H9 (cell line): ENCODE results near the gene F8A3. TPM values are rescaled to one million over a fixed set of nuclear protein-coding genes. Genes with fewer than 3 reads are reported as not detected.

Experiments
- DNase-seq: peaks from one replicate; pipeline ENCODE4 v3.0.0-alpha.2; 2017
- H2AFZ ChIP-seq: one replicate; pipeline ENCODE4 v1.6.1; 2013; ENCODE audit warnings: mild to moderate bottlenecking, low read length, control low read depth, moderate library complexity
- H2AK5ac ChIP-seq: 2 replicates; pipeline ENCODE4 v1.6.1; 2013; ENCODE audit warnings: low read length, control low read depth, mixed read lengths; ENCODE audit not compliant: insufficient read length
- H2BK120ac ChIP-seq: one replicate; pipeline ENCODE4 v1.6.1; 2013; ENCODE audit warnings: low read depth, mild to moderate bottlenecking, low read length, control low read depth, inconsistent platforms; ENCODE audit not compliant: poor library complexity, severe bottlenecking
- H2BK12ac ChIP-seq: 2 replicates; pipeline ENCODE4 v1.6.1; 2013; ENCODE audit warnings: low read length, control low read depth, mixed read lengths, low read depth; ENCODE audit not compliant: insufficient read length
- H2BK15ac ChIP-seq: 2 replicates; pipeline ENCODE4 v1.6.1; 2013; ENCODE audit warnings: low read depth, low read length, control low read depth
- H2BK20ac ChIP-seq: one replicate; pipeline ENCODE4 v1.6.1; 2013; ENCODE audit warnings: low read depth, mild to moderate bottlenecking, low read length, control low read depth, inconsistent platforms; ENCODE audit not compliant: poor library complexity, severe bottlenecking
- H2BK5ac ChIP-seq: 2 replicates; pipeline ENCODE4 v1.6.1; 2013; ENCODE audit warnings: low read length, control low read depth, mixed read lengths; ENCODE audit not compliant: insufficient read length
- H3K14ac ChIP-seq: 2 replicates; pipeline ENCODE4 v1.6.1; 2013; ENCODE audit warnings: low read length, control low read depth; ENCODE audit not compliant: insufficient read depth
- H3K18ac ChIP-seq: 2 replicates; pipeline ENCODE4 v1.6.1; 2013; ENCODE audit warnings: low read depth, mild to moderate bottlenecking, mixed read lengths, low read length, control low read depth; ENCODE audit not compliant: insufficient read length
- H3K23ac ChIP-seq: 2 replicates; pipeline ENCODE4 v1.6.1; 2013; ENCODE audit warnings: low read length, control low read depth, mixed read lengths, low read depth; ENCODE audit not compliant: insufficient read length
- H3K23me2 ChIP-seq: 2 replicates; pipeline ENCODE4 v1.6.1; 2013; ENCODE audit warnings: low read depth, mild to moderate bottlenecking, mixed read lengths, low read length, control low read depth; ENCODE audit not compliant: insufficient read length, poor library complexity, severe bottlenecking
- H3K27ac ChIP-seq: 2 replicates; pipeline ENCODE4 v1.5.1; 2013; ENCODE audit warnings: low read length, control low read depth, mixed read lengths, low read depth; ENCODE audit not compliant: insufficient read length
- H3K27me3 ChIP-seq: 2 replicates; pipeline ENCODE4 v1.6.1; 2013; ENCODE audit warnings: low read length, control low read depth, inconsistent platforms; ENCODE audit not compliant: insufficient read depth
- H3K4ac ChIP-seq: 2 replicates; pipeline ENCODE4 v1.6.1; 2013; ENCODE audit warnings: low read depth, mild to moderate bottlenecking, control low read depth, inconsistent platforms, low read length, moderate library complexity
- H3K4me1 ChIP-seq: 2 replicates; pipeline ENCODE4 v1.6.1; 2013; ENCODE audit warnings: low read length, control low read depth, inconsistent platforms; ENCODE audit not compliant: insufficient read depth
- H3K4me2 ChIP-seq: 2 replicates; pipeline ENCODE4 v1.6.1; 2013; ENCODE audit warnings: low read length, control low read depth, mixed read lengths; ENCODE audit not compliant: insufficient read length, insufficient read depth
- H3K56ac ChIP-seq: 2 replicates; pipeline ENCODE4 v1.6.1; 2013; ENCODE audit warnings: low read depth, mild to moderate bottlenecking, mixed read lengths, low read length, control low read depth; ENCODE audit not compliant: insufficient read length
- H3K79me1 ChIP-seq: 2 replicates; pipeline ENCODE4 v1.6.1; 2013; ENCODE audit warnings: low read depth, mild to moderate bottlenecking, moderate library complexity, low read length, control low read depth, inconsistent platforms; ENCODE audit not compliant: insufficient read depth, poor library complexity, severe bottlenecking
- H3K79me2 ChIP-seq: 2 replicates; pipeline ENCODE4 v1.6.1; 2013; ENCODE audit warnings: low read length, control low read depth, inconsistent platforms; ENCODE audit not compliant: insufficient read depth
- H3K9ac ChIP-seq: 2 replicates; pipeline ENCODE4 v1.6.1; 2013; ENCODE audit warnings: low read length, control low read depth, mixed read lengths; ENCODE audit not compliant: insufficient read length; ENCODE audit errors: extremely low read depth
- H3K9me3 ChIP-seq: one replicate; pipeline ENCODE4 v1.6.1; 2013; ENCODE audit warnings: low read depth, low read length, inconsistent platforms; ENCODE audit not compliant: control insufficient read depth
- H3T11ph ChIP-seq: one replicate; pipeline ENCODE4 v1.6.1; 2013; ENCODE audit warnings: mild to moderate bottlenecking, low read length, control low read depth, inconsistent platforms
- H4K20me1 ChIP-seq: one replicate; pipeline ENCODE4 v1.6.1; 2013; ENCODE audit not compliant: control insufficient read depth, insufficient read length, insufficient read depth
- H4K5ac ChIP-seq: 2 replicates; pipeline ENCODE4 v1.6.1; 2013; ENCODE audit warnings: low read depth, mild to moderate bottlenecking, mixed read lengths, low read length, control low read depth; ENCODE audit not compliant: insufficient read length
- H4K8ac ChIP-seq: replicated peaks from 2 replicates; pipeline ENCODE4 v1.6.1; 2013; ENCODE audit warnings: low read length, control low read depth, mixed read lengths, low read depth; ENCODE audit not compliant: insufficient read length
- H4K91ac ChIP-seq: 2 replicates; pipeline ENCODE4 v1.6.1; 2013; ENCODE audit warnings: low read depth, mild to moderate bottlenecking, moderate library complexity, mixed read lengths, low read length, control low read depth; ENCODE audit not compliant: insufficient read length
- H3K27ac Mint-ChIP-seq, 3 experiments: 2 replicates in 2 of 3; 3 replicates in 1 of 3; pipeline ENCODE4 v1.8.0; 2020 to 2021; ENCODE audit warnings: mixed read lengths in 3 of 3, mild to moderate bottlenecking in 1 of 3, moderate library complexity in 1 of 3
- H3K27me3 Mint-ChIP-seq: 2 replicates; pipeline ENCODE4 v1.8.0; 2021; ENCODE audit warnings: low read depth, mild to moderate bottlenecking, moderate library complexity, mixed read lengths
- H3K36me3 Mint-ChIP-seq, 3 experiments: 2 replicates in 2 of 3; 3 replicates in 1 of 3; pipeline ENCODE4 v1.8.0; 2020 to 2021; ENCODE audit warnings: low read depth in 3 of 3, mixed read lengths in 3 of 3; ENCODE audit not compliant: insufficient read depth in 1 of 3
- H3K4me1 Mint-ChIP-seq, 2 experiments: 2 replicates each; pipeline ENCODE4 v1.8.0; 2020; ENCODE audit warnings: mixed read lengths in 2 of 2
- H3K4me3 Mint-ChIP-seq, 2 experiments: 2 replicates in 1 of 2; 3 replicates in 1 of 2; pipeline ENCODE4 v1.8.0; 2020 to 2021; ENCODE audit warnings: mild to moderate bottlenecking in 2 of 2, mixed read lengths in 2 of 2, moderate library complexity in 1 of 2
- H3K9me3 Mint-ChIP-seq, 2 experiments: 2 replicates in 1 of 2; 3 replicates in 1 of 2; pipeline ENCODE4 v1.8.0; 2020; ENCODE audit warnings: mild to moderate bottlenecking in 2 of 2, mixed read lengths in 2 of 2, moderate library complexity in 1 of 2
- CTCF ChIP-seq: fragments of 200-600 bp; sonication (generic); conservative IDR thresholded peaks from 3 replicates; pipeline ENCODE4 v1.8.0; 2021; ENCODE audit warnings: antibody characterized with exemption, mild to moderate bottlenecking
- total RNA-seq: library from RNA; stranded (reverse); gene quantifications from 2 replicates; pipeline ENCODE4 v1.2.1, GENCODE V29; 2021

The F8A3 gene
- total RNA-seq, 1 experiment from 2014 or later, result 5.6 TPM

- no peak overlapping the region for H4K91ac ChIP-seq
- H3K14ac ChIP-seq, result no peak overlapping the region
- Mint-ChIP-seq H3K4me3 (no peak overlapping the region), H3K9me3 (peaks cover 96% of the 10 kb centered on the region in 2 experiments), H3K36me3 (peaks cover 17 to 46% (median 18%) of the 10 kb centered on the region in 3 experiments), H3K4me1 (no peaks in the 10 kb centered on the region), H3K27me3 (no peaks in the 10 kb centered on the region), H3K27ac (no peak overlapping the region)
- no peak overlapping the region for H2AFZ ChIP-seq
- DNase-seq, result no peak
- no peak overlapping the region for H3K56ac ChIP-seq
- no peak for TF ChIP-seq CTCF
- H3T11ph ChIP-seq, result no peak overlapping the region
- no peak overlapping the region for H2AK5ac ChIP-seq
- H3K18ac ChIP-seq, result no peak overlapping the region
- no peak overlapping the region for H4K5ac ChIP-seq
- H3K9me3 ChIP-seq, result peaks cover 44% of the 10 kb centered on the region
- no peaks in the 10 kb centered on the region for H3K79me1 ChIP-seq
- H3K4ac ChIP-seq, result no peak overlapping the region
- H2BK5ac ChIP-seq, result no peak overlapping the region
- no peaks in the 10 kb centered on the region for H3K79me2 ChIP-seq
- no peak overlapping the region for H3K4me2 ChIP-seq
- no peaks in the 10 kb centered on the region for H3K23me2 ChIP-seq
- no peak overlapping the region for H2BK15ac ChIP-seq
- H3K9ac ChIP-seq, result no peak overlapping the region
- no peak overlapping the region for H3K23ac ChIP-seq
- no peak overlapping the region for H2BK12ac ChIP-seq
- no peak overlapping the region for H4K8ac ChIP-seq
- H3K27me3 ChIP-seq, result no peaks in the 10 kb centered on the region
- no peak overlapping the region for H2BK20ac ChIP-seq
- no peak overlapping the region for H3K27ac ChIP-seq
- no peaks in the 10 kb centered on the region for H3K4me1 ChIP-seq
- H2BK120ac ChIP-seq, result no peak overlapping the region
- H4K20me1 ChIP-seq, result no peaks in the 10 kb centered on the region
These were observed 17.3 kb downstream of the F8A3 start for GRCh38 chrX:155441097-155441496.
